HG02759 (cell line): ENCODE data around the gene CDK18.

Experiments
- ATAC-seq: cut with Tn5 transposase; IDR thresholded peaks from one replicate; pipeline ENCODE4 v1.9.1; 2021; ENCODE audit warnings: mild to moderate bottlenecking, moderate library complexity; ENCODE audit not compliant: unreplicated experiment

Gene CDK18

DNA sequence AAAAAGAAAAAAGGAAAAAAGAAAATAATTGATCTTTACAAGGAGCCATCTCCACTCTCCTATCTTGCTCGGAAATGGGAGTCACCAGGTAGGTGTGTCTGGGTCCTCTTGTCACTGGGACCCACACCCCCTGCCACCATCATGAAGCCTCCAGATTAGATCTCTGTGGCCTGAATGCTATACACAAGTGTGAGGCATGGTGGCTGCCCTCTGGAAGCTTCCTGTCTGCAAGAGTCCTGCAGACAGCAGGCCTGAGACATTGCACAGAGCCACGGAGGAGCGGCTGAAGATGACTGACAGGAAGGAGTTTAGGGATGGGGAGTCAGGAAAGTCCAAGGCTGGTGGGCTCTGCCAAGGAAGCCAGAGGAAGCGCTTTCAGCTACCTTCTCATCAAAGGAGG, 16.2 kb downstream of the CDK18 start:
- ATAC-seq, result no peak

DNA sequence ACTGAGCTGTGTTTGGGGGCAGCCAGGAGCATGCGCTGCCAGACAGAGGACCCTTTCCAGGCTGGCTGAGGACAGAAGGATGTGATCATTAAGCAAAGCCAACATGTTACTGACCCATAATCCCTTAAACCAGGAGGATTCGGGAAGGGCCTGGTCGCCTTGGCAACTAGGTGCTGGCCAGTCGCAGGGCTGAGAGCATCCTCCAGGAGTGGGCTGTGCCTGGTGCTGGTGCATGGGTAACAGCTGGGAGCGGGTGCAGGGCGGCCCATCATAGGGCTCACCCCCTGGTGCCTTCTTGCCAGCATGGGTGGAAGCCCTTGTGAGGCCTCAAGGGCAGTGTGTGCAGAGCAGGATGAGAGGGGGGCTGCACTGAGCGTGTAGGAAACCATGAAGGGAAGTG, 17.2 kb downstream of the CDK18 start:
- no peak for ATAC-seq

DNA sequence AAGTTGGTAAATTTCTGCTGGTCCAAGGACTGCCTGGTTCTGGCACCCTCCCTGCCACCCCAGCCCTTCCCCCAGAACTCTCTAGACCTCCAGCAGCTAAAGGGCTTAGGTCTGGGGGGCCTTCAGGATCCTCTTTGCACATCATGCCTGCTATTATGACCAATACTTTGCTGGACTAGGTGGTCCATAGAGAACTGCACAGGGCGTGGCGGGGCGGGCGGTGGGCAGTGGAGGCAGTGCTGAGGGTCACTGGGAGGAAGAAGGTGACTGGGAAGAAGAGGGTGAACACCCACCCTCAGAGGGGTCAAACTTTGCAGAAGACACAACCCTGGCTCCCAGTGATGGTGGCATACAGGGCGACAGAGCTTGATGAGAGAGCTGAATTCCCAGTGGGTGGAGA, 18.2 kb downstream of the CDK18 start:
- no peak for ATAC-seq

DNA sequence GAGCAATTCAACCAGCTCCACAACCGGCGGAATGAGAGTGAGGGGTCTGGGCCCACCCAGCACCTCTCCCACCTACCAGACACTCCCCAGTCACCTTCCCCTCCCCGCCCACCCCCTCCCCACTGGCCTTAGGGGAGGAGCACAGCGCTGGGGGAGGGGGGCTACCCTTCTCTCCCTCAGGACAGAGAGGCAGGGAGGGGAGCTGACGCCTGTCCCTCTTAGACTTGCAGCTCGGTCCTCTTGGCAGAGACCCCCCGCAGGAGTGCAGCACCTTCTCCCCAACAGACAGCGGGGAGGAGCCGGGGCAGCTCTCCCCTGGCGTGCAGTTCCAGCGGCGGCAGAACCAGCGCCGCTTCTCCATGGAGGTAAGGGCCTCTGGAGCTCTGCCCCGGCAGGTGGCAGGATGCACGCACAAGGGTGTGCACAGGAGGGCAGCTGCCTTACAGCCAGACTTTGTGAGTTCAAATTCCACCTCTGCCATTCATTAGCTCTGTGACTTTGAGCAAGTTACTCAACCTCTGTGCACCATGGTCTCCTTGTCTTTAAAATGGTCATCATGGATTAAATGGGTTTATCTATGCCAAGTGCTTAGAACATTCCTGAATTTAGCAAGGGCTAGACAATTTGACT, 18.9 kb downstream of the CDK18 start:
- ATAC-seq, result no peak

DNA sequence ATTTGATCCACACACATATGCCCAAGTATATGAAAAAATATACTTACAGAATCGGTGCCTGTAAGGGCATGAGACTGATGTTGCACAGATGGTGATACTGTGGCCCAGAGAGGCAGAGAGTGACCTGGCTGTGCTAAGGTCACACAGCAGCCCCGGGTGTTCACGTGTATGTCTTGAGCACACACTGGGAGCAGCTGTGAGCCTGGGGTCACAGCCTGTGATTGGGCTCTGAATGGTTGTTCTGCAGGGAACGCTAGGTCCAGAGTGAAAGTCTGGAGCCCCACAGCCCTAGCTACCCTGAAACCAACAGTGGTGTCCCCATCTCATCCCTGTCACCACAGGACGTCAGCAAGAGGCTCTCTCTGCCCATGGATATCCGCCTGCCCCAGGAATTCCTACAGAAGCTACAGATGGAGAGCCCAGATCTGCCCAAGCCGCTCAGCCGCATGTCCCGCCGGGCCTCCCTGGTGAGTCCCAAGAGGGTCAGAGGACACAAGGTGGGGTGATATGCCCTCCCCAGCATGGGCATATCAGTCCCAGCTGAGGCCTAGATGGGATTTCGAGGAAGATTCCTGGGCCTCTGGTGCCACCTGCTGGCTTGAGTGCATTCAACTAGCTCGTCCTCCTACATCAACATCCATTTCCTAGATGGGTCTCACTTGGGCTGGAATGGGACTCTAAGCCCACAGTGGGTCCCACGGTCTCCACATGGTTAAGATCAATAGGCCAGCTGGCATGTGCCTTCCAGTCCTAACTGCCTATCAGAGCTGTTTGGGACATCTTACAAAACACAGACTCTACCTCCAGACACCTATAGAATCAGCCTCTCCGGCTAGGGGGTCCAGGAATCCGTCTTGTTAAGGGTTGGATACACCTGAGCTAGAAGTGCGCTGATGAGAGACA, 19.7 kb downstream of the CDK18 start:
- ATAC-seq, result no peak

GRCh38 chr1:205524794-205525101, 20.3 kb downstream of the CDK18 start:
- no peak for ATAC-seq

GRCh38 chr1:205525495-205526285, 21.2 kb downstream of the CDK18 start:
- ATAC-seq, result no peak

GRCh38 chr1:205526431-205526830, 22.0 kb downstream of the CDK18 start:
- ATAC-seq, result no peak

GRCh38 chr1:205527931-205528330, 23.5 kb downstream of the CDK18 start:
- no peak for ATAC-seq

DNA sequence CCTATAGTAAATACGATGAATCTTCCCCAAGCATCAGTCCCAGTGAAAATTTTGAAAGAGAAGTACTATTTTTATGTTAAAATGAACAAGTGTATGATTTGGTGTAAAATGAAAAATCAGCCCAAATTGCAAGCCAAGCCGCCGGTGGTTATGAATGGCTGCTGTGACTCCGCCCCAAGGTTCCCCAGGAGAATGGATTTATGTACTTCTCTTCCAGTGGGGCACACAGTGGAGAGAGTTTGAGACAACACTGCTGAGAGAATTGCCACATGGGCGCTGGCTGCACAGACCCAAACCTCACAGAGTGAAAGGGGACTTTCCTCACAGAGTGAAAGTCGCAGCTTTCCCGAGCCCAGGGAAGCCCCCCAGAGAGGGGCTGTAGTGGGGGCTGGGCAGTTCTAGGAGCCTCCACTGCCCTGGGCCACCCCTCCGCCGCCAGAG, 24.0 kb downstream of the CDK18 start:
- ATAC-seq, result peak; percentile 29

- peak; percentile 68 for ATAC-seq
Observed at GRCh38 chr1:205528887-205529825, 24.7 kb downstream of the CDK18 start.

- no peak for ATAC-seq
Observed at GRCh38 chr1:205530116-205530515, 25.6 kb downstream of the CDK18 start.

DNA sequence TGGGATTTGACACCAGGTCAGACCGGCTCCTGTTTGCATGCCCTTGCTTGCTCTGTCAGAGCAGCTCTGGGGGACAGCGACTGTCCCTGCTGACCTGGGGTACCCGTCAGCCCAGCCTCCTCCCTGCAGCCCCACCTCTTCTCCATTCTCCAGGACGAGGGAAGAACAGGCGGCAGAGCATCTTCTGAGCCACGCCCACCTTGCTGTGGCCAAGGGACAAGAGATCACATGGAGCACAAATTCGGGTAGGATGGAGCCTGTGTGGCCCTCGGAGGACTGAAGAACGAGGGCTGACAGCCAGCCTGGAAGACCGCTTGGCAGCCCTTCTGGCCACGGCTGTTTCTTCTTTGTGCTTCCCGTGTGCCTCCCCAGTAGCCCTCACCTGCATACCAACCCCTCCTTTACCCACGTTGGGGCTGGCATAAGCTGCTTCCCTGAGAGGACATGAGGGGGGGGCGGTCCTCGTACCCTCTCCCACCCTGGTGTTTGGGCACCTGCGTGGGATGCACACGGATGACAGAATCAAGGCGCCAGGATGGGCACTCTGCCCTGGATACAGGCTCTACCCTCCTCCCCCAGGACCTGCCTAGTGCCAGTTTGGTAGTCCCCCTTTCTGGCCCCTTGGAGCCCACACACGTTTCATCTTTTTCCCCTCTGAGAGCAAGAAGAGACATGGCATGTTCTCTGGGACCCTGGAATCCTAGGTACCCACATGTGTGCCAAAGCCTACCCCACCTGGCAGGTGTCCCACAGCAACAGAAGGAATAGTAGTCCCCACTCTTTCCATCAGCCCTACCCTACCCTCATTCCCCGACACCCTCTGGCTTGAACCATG, 26.9 kb downstream of the CDK18 start:
- no peak for ATAC-seq

DNA sequence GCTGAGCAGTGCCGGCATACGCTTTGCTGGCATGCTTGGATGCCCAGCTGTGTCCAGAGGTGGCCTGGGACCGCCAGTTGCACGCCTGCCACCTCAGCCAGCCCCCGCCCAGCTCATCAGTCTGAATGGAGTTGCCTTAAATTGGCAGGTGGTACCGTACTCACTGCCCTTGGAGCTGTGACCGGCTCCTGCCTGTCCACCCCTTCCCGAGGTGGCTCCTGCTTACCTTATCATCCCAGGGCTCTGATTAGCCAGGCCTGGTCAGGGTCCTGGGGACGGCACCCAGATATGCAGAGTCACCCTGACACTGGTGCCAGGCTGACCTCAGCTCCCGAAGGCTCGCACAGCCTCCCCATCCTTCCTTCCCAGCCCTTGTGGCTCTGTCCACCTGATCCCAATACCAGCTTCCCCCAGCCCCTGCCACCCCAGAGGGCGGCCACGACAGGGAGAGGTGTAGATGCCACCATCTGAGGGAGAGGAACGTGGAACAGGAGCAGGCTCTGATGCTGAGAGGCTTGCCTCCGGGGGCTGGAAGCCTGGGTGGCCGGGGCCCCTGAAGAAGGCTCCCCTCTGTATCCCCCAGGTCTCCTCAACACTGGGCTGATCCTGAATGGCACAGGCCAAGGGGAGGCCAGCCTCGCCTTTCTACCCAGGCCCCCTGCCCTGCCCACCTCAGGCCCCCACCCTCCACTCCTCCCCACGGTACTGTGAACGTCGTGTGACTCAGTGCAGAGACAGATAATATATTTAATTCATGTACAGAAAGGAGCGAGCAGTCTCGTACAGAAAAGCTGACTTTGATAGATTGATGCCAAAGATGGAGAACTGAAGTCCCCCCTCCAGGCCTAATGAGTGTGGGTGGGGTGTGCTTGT, 27.8 kb downstream of the CDK18 start:
- ATAC-seq, result no peak

DNA sequence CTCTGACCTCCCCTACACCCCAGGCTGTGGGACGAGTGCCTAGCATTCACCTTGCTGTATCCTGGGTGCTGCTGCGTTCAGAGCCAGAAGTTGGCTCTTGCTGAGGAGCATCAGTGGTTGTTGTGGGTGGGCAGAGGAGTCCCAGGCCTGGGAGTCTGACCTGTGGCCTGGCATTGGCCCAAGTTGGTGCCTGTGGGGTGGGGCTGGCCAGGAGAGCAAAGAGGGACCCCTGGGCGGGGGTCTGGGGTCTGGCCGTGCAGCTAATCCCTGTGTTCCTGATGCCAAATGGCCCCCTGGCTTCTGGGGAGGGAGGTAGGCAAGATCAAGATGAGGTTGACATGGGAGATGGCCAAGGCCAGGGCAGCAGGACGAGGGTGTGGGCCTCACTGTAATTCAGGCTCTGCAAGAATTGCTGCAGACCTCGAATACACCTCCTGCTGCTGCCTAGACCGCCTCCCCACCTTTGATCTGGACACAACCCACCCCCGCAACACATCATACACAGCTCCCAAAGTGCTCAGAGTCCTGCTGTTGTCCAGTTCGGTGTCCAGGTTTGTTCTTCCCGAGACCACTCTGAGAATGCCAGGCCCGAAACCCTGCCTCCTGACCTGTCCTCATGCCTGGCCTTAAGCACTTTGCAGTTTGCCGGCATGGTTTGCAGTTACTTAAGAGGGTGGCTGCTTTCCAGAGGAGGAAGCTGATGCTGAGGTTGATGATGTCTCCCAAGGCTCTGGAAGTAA, 28.7 kb downstream of the CDK18 start:
- no peak for ATAC-seq

DNA sequence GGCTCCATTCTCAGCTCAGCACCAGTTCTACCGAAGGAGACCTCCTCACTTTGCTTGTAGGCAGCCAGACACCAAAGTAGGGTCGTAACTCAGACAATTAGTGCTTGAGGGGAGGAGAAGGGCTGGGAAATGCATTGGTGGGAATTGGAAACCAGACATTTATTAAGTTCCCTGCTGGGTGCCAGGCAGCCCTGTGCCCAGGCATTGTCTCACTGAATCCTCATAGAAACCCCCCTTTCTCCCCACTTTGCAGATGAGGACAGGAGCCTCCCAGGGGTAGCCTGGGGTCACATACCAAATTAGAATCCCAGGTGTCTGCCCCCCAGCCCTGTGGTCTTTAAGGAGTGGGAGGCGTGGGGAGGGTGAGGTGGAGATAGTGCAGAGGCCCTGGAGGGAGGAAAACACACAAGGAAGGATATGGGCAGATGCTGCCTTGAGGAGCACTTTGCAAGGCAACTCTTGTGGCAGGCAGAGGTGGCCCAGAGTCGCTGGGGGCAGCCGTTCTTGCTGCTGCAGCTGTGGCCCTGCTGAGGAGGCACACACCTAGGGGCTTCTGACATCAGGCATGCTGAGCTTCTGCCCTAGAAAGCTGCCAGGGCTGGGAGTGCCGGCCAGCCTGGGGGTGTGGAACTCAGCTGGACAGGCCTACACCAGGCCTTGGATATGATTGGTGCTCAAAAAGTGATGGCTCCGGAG, 29.4 kb downstream of the CDK18 start:
- no peak for ATAC-seq

GRCh38 chr1:205534444-205534985, 30.0 kb downstream of the CDK18 start:
- no peak for ATAC-seq
